ENCODE measurements around the gene CDC42BPB.

Gene CDC42BPB

DNA sequence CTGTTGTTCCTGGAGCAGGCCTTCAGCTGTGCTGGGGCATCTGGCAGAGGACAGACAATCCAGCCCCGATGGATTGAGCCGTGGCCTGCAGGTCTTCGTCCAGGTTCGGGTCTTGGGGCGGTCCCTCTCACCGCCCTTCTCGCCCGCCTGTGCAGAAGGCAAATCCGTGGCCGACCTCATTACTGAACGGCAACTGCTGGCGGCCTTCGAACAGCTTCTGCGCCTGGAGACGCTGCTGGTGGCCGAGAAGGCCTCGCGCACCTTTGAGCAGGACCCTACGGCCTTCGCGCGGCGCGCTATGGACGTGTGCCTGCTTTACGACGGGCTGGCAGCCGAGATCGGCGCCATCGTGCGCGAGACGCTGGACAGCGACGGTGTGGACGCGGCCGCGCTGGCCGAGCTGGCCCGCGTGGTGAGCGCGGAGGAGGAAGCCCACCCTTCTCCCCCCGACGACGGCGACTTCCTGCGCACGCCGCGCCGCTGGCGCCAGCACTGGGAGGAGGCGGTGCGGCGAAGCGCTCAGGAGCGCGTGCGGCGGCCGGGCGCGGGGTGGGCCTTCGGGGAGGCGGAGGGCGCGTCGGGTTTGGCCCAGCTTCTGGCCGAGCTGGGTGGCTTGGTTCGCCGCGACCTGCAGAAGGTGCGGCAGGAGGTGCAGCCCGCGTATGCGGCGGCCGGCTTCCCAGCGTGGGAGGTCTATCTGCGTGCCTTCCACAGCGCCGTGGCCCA, 44.8 kb upstream of the CDC42BPB start:
- no peaks in the 10 kb centered on the region for H3K36me3 ChIP-seq (ENCODE audit: insufficient read depth, low read length)
- TF ChIP-seq EZH2 (IDR thresholded peaks at IDR 0.05; ENCODE audit: borderline replicate concordance, low read depth, low read length, severe bottlenecking): no peak
- TF ChIP-seq, protein P1, sequence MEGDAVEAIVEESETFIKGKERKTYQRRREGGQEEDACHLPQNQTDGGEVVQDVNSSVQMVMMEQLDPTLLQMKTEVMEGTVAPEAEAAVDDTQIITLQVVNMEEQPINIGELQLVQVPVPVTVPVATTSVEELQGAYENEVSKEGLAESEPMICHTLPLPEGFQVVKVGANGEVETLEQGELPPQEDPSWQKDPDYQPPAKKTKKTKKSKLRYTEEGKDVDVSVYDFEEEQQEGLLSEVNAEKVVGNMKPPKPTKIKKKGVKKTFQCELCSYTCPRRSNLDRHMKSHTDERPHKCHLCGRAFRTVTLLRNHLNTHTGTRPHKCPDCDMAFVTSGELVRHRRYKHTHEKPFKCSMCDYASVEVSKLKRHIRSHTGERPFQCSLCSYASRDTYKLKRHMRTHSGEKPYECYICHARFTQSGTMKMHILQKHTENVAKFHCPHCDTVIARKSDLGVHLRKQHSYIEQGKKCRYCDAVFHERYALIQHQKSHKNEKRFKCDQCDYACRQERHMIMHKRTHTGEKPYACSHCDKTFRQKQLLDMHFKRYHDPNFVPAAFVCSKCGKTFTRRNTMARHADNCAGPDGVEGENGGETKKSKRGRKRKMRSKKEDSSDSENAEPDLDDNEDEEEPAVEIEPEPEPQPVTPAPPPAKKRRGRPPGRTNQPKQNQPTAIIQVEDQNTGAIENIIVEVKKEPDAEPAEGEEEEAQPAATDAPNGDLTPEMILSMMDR (IDR thresholded peaks at IDR 0.05; ENCODE audit: borderline replicate concordance, extremely low read depth, low read length, poor library complexity, severe bottlenecking): no peak
- DNase-seq: no peak
- no peaks in the 10 kb centered on the region for H3K27me3 ChIP-seq (ENCODE audit: insufficient read depth, low read length, poor library complexity)
- no peak overlapping the region for H3K4me3 ChIP-seq (ENCODE audit: low read depth in 1 of 2, low read length in 2 of 2)
- H3K9me3 ChIP-seq (ENCODE audit: insufficient read depth, low read length, severe bottlenecking): no peaks in the 10 kb centered on the region
- no peak overlapping the region for H3K9ac ChIP-seq (ENCODE audit: low read depth, low read length)
- H3K79me2 ChIP-seq (ENCODE audit: insufficient read depth, low read length): no peaks in the 10 kb centered on the region
- H3K4me2 ChIP-seq (ENCODE audit: insufficient read depth, low read length): no peak overlapping the region
- 0 out of 2 replicates have a peak, but pooled peaks cover 3% of the 10 kb centered on the region for H4K20me1 ChIP-seq (ENCODE audit: insufficient read depth, low read length)
- H3K27ac ChIP-seq (ENCODE audit: low read length): no peak overlapping the region
- no peak overlapping the region for H2AFZ ChIP-seq (ENCODE audit: low read depth, low read length)
- no peak for ATAC-seq (ENCODE audit: insufficient read depth, low read depth)
- H3K4me1 ChIP-seq (ENCODE audit: insufficient read depth, low read length): peaks cover 5% of the 10 kb centered on the region

DNA sequence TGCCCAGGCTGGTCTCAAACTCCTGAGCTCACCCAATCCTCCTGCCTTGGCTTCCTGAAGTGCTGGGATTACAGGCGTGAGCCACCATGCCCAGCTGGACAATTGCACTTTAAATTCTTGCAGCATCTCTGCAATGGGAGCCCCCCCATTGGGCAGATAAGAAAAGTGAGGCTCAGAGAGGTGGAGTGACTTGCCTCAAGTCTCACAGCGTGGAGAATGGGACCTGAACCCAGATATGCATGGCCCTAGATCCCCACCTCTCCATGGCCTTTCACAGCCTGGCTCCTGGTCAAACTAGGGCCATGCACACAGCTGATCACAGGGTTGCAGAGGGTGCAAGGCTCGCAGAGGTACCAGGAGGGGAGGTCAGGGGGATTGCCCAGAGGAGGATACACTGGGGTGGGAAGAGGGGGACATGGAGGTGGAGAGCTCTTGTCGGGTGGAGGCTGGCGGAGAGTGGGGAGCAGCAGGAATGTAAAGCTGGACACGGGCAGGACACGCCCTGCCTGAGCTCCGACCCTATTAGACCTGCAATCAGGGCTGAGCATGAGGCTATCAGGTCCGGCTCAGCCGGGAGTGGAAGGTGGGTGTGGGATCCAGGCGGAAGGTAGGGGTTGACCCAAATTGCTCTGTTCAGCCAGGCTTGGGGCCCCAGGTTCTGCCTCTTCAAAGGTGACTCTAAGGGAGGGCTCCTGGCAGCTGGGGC, 44.1 kb upstream of the CDC42BPB start:
- peaks cover 5% of the 10 kb centered on the region for H3K4me1 ChIP-seq (ENCODE audit: insufficient read depth, low read length)
- no peak overlapping the region for H3K9ac ChIP-seq (ENCODE audit: low read depth, low read length)
- H3K27ac ChIP-seq (ENCODE audit: low read length): no peak overlapping the region
- TF ChIP-seq EZH2 (IDR thresholded peaks at IDR 0.05; ENCODE audit: borderline replicate concordance, low read depth, low read length, severe bottlenecking): no peak
- TF ChIP-seq, protein P1 (IDR thresholded peaks at IDR 0.05; ENCODE audit: borderline replicate concordance, extremely low read depth, low read length, poor library complexity, severe bottlenecking): no peak
- 0 out of 2 replicates have a peak, but pooled peaks cover under 1% of the 10 kb centered on the region for H4K20me1 ChIP-seq (ENCODE audit: insufficient read depth, low read length)
- H3K79me2 ChIP-seq (ENCODE audit: insufficient read depth, low read length): no peaks in the 10 kb centered on the region
- H3K4me2 ChIP-seq (ENCODE audit: insufficient read depth, low read length): no peak overlapping the region
- H3K9me3 ChIP-seq (ENCODE audit: insufficient read depth, low read length, severe bottlenecking): no peaks in the 10 kb centered on the region
- ATAC-seq (ENCODE audit: insufficient read depth, low read depth) (no peak), DNase-seq (no peak)
- H3K4me3 ChIP-seq (ENCODE audit: low read depth in 1 of 2, low read length in 2 of 2): no peak overlapping the region
- H3K36me3 ChIP-seq (ENCODE audit: insufficient read depth, low read length): no peaks in the 10 kb centered on the region
- no peaks in the 10 kb centered on the region for H3K27me3 ChIP-seq (ENCODE audit: insufficient read depth, low read length, poor library complexity)
- H2AFZ ChIP-seq (ENCODE audit: low read depth, low read length): no peak overlapping the region

DNA sequence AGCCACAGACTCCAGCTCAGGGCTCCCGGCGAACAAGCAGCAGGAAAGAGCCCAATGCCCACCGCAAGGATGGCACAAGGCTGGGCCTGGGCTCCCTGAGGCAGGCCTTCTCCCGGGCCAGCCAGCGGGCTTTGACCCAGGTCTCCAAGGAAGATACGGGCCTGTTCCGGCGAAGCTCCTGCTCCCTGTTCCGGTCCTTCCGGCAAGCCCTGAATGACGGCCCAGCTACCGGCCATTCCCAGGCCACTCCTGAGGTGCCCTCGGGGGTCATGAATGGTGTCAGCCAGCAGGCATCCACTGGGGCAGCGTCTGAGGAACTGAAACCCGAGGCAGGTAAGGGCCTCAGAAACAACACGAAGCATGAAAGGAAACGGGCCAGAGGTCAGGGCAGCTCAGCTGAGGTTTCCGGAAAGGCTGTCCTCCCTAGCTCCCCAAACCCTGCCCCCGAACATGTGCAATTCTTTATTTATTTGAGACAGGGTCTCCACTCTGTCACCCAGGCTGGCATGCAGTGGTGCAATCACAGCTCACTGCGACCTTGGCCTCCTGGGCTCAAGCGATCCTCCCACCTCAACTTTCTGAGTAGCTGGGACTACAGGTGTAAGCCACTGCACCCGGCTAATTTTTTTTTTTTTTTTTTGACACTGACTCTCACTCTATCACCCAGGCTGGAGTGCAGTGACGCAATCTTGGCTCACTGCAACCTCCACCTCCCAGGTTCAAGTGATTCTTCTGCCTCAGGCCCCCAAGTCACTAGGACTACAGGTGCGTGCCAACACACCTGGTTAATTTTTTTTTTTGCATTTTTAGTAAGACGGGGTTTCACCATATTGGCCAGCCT, 43.2 kb upstream of the CDC42BPB start:
- Histone ChIP-seq H3K4me3 (ENCODE audit: low read depth in 1 of 2, low read length in 2 of 2) (no peak overlapping the region), H3K4me2 (ENCODE audit: insufficient read depth, low read length) (no peak overlapping the region), H3K9ac (ENCODE audit: low read depth, low read length) (no peak overlapping the region), H3K36me3 (ENCODE audit: insufficient read depth, low read length) (no peaks in the 10 kb centered on the region), H2AFZ (ENCODE audit: low read depth, low read length) (no peak overlapping the region), H3K27me3 (ENCODE audit: insufficient read depth, low read length, poor library complexity) (no peaks in the 10 kb centered on the region), H3K27ac (ENCODE audit: low read length) (no peak overlapping the region), H3K79me2 (ENCODE audit: insufficient read depth, low read length) (no peaks in the 10 kb centered on the region), H3K4me1 (ENCODE audit: insufficient read depth, low read length) (peaks cover 5% of the 10 kb centered on the region), H4K20me1 (ENCODE audit: insufficient read depth, low read length) (no peaks in the 10 kb centered on the region), H3K9me3 (ENCODE audit: insufficient read depth, low read length, severe bottlenecking) (no peaks in the 10 kb centered on the region)
- TF ChIP-seq, protein P1 (IDR thresholded peaks at IDR 0.05; ENCODE audit: borderline replicate concordance, extremely low read depth, low read length, poor library complexity, severe bottlenecking): no peak
- TF ChIP-seq EZH2 (IDR thresholded peaks at IDR 0.05; ENCODE audit: borderline replicate concordance, low read depth, low read length, severe bottlenecking): no peak
- ATAC-seq (ENCODE audit: insufficient read depth, low read depth) (no peak), DNase-seq (no peak)

All from DND-41 (cell line).